Ovary (tissue), 10 donors: ENCODE results near the gene FCHSD1. TPM values are rescaled to one million over a fixed set of nuclear protein-coding genes. Genes with fewer than 3 reads are reported as not detected.
A peak's percentile ranks its signal among the peaks of the same experiment; 100 is the strongest.

Source experiments
- DNase-seq, 5 donors: peaks; one replicate each; pipeline ENCODE4 v3.0.0-alpha.2; 2019 to 2020
- H3K27ac ChIP-seq, 2 donors: fragments of 200-600 bp; one replicate each; pipeline versions ENCODE4 v1.5.1 to v1.8.0; 2019 to 2022
- H3K27me3 ChIP-seq: fragments of 200-600 bp; one replicate; pipeline ENCODE4 v1.8.0; 2022
- H3K36me3 ChIP-seq: fragments of 200-600 bp; sonication (generic); one replicate; pipeline ENCODE4 v1.5.1; 2019
- H3K4me1 ChIP-seq: one replicate; pipeline ENCODE4 v1.8.1; 2013; ENCODE audit warnings: mild to moderate bottlenecking, moderate library complexity; ENCODE audit not compliant: insufficient read depth
- H3K4me3 ChIP-seq: fragments of 200-600 bp; sonication (generic); one replicate; pipeline ENCODE4 v1.5.1; 2017
- H3K9me3 ChIP-seq, 2 donors: fragments of 200-600 bp in 1 of 2; sonication (generic) in 1 of 2; one replicate each; pipeline versions ENCODE4 v1.5.1 to v1.8.1; 2013 to 2019; ENCODE audit warnings: mild to moderate bottlenecking in 1 of 2, moderate library complexity in 1 of 2
- CTCF ChIP-seq, 3 donors: fragments of 450-650 bp in 2 of 3; fragments of 200-600 bp in 1 of 3; IDR thresholded peaks; one replicate each; pipeline versions ENCODE4 v1.5.1 to v1.8.0; 2016 to 2022; ENCODE audit warnings: antibody characterized with exemption in 3 of 3, mild to moderate bottlenecking in 1 of 3
- EP300 ChIP-seq: sonication (generic); formaldehyde crosslinking; IDR thresholded peaks from one replicate; pipeline ENCODE4 v1.6.1; 2017; ENCODE audit warnings: antibody characterized with exemption
- POLR2A ChIP-seq: fragments of 450-650 bp; IDR thresholded peaks from one replicate; pipeline ENCODE4 v1.6.1; 2017; ENCODE audit warnings: antibody characterized with exemption, mild to moderate bottlenecking, moderate library complexity
- WGBS, 3 donors: extraction: QIAGEN DNeasy Blood & Tissue Kit in 1 of 3; methylation state at CpG; one replicate each; pipeline versions ENCODE4 v1.1.5 to v1.1.7; 2013 to 2017; 5-methylcytosine and 5-hydroxymethylcytosine counted together
- intact Hi-C, 4 donors: fragments of 100-400 bp; cut with DNase I; formaldehyde crosslinking; loops; one replicate each; pipeline versions ENCODE4 v1.11.0 to v1.15.1; 2022 to 2023
- long read RNA-seq, 3 donors: library from polyadenylated mRNA in 2 of 3; unstranded in 2 of 3; transcript quantifications; one replicate each; pipeline ENCODE4 v2.0.0 and lab custom pipeline, GENCODE V29; 2021 to 2026
- polyA plus RNA-seq, 2 donors: library from polyadenylated mRNA; stranded (reverse); fragments of 200-250 nt in 1 of 2; fragments of 350-450 nt in 1 of 2; fragmentation: Illumina TruSeq in 1 of 2; extraction: RNeasy Lipid Tissue Mini Kit (QIAGEN cat#74804) in 1 of 2; gene quantifications; one replicate each; pipeline ENCODE4 v1.2.3, GENCODE V29; 2013 to 2014
- total RNA-seq, 7 donors: library from RNA; depleted of rRNA in 2 of 7; stranded (reverse); fragments of >200 nt in 2 of 7; fragmentation: NEBNext Ultra II Directional in 3 of 7; extraction: Animal tissue kit (Norgen Biotek cat#: 25700) in 3 of 7; gene quantifications; one replicate each; pipeline versions ENCODE4 v1.1.0 to v1.2.4, GENCODE V29; 2016 to 2023
- donor health status: DM: no; HTN: no; CAD: no; lungs with moderate emphysema.
- donor health status: DM: no; HTN: no; CAD: no.
- donor health status: Bipolar disorder and iron deficiency.
- donor health status: DM: yes; HTN: yes; CAD: no.
- donor health status: DM: no; HTN: no; CAD: no.
- donor health status: DM: yes; HTN: yes; CAD: no.

Gene FCHSD1
- total RNA-seq: 10 to 100 TPM; 21.1 to 35.2 (median 25.0) TPM
- 10 to 100 TPM; 10.4 to 21.8 TPM for polyA plus RNA-seq
- long read RNA-seq, donor 1, partial matches to known transcripts: 10 of 24 reads
- long read RNA-seq, donor 1, other reads (novel, unspliced or antisense): 13 of 24 reads
- long read RNA-seq, donor 2: 0 reads
- long read RNA-seq, donor 3, full-length matches to known transcripts: 3 of 51 reads
- long read RNA-seq, donor 3, partial matches to known transcripts: 14 of 51 reads
- long read RNA-seq, donor 3, other reads (novel, unspliced or antisense): 34 of 51 reads

GRCh38 chr5:141650851-141651727, at the start of gene FCHSD1:
Gene FCHSD1 (minus strand): TSS chr5:141651418. CDS start chr5:141651368, 50 bp downstream.
- intact Hi-C loops: no loop called here

GRCh38 chr5:141697586-141697985, 46.4 kb upstream of the FCHSD1 start:
- DNase-seq: no peak
- TF ChIP-seq CTCF (IDR thresholded peaks at IDR 0.05) (no peak), EP300 (no peak), POLR2A (no peak)
- Histone ChIP-seq H3K4me3 (no peak overlapping the region), H3K27me3 (no peaks in the 10 kb centered on the region), H3K36me3 (no peaks in the 10 kb centered on the region), H3K27ac (no peak overlapping the region), H3K9me3 (no peaks in the 10 kb centered on the region), H3K4me1 (no peaks in the 10 kb centered on the region)
- WGBS, 3 donors: 80 to 86% (median 83%) methylated on average over 3 of the region's 3 CpGs
- intact Hi-C loops: loop anchor here in 1 of 4 donors (5.0 kb wide), 1 partner anchor 260 kb away; the partner anchor contains the start of gene PCDH12

More at GRCh38 chr5:141650851-141651727, at the start of gene FCHSD1:
- no peaks in the 10 kb centered on the region for H3K9me3 ChIP-seq
- H3K27ac ChIP-seq: peak within 1 kb of the TSS in 1 of 2 donors; percentile 18
- no peaks in the 10 kb centered on the region for H3K27me3 ChIP-seq
- no peaks in the 10 kb centered on the region for H3K36me3 ChIP-seq
- H3K4me1 ChIP-seq: peaks cover 5% of the 10 kb centered on the region
- peak within 1 kb of the TSS; percentile 51 for H3K4me3 ChIP-seq
- peak; percentile 89 to 94 (median 93) for DNase-seq
- TF ChIP-seq CTCF (IDR thresholded peaks at IDR 0.05): no peak
- TF ChIP-seq EP300: no peak
- no peak for TF ChIP-seq POLR2A
- 1 to 2% (median 2%) methylated on average over 42 to 50 of the region's 50 CpGs for WGBS, 3 donors

GRCh38 chr5:141696431-141696830, 45.2 kb upstream of the FCHSD1 start:
- no peaks in the 10 kb centered on the region for H3K36me3 ChIP-seq
- TF ChIP-seq EP300 (no peak), POLR2A (no peak), CTCF (IDR thresholded peaks at IDR 0.05) (no peak)
- intact Hi-C loops: loop anchor here in 1 of 4 donors (5.0 kb wide), 1 partner anchor 261 kb away; the partner anchor contains the start of gene PCDH12
- no peak overlapping the region for H3K27ac ChIP-seq
- H3K4me1 ChIP-seq: no peaks in the 10 kb centered on the region
- H3K4me3 ChIP-seq: no peak overlapping the region
- WGBS, 3 donors: 86 to 96% (median 95%) methylated on average over 2 of the region's 2 CpGs
- H3K9me3 ChIP-seq: no peaks in the 10 kb centered on the region
- no peaks in the 10 kb centered on the region for H3K27me3 ChIP-seq
- no peak for DNase-seq

- 70 to 79% (median 76%) methylated on average over 11 of the region's 11 CpGs for WGBS, 3 donors
- Histone ChIP-seq H3K27ac (no peak overlapping the region), H3K4me3 (no peak overlapping the region), H3K36me3 (no peaks in the 10 kb centered on the region), H3K27me3 (no peaks in the 10 kb centered on the region), H3K4me1 (no peaks in the 10 kb centered on the region), H3K9me3 (no peaks in the 10 kb centered on the region)
- DNase-seq: no peak
- no peak for TF ChIP-seq CTCF (IDR thresholded peaks at IDR 0.05)
- no peak for TF ChIP-seq EP300
- TF ChIP-seq POLR2A: no peak
- intact Hi-C loops: loop anchor here in 1 of 4 donors (5.0 kb wide), 1 partner anchor 262 kb away; the partner anchor contains the start of gene PCDH12
Measured at GRCh38 chr5:141695627-141696215, 44.5 kb upstream of the FCHSD1 start.
